H1 (cell line): Measurements from ENCODE around the gene PRMT1. TPM values are rescaled to one million over a fixed set of nuclear protein-coding genes. Genes with fewer than 3 reads are reported as not detected.

ENCODE experiments used
- CTCF ChIA-PET: fragments of 300-600 bp; sonication (Branson Sonifier 250); formaldehyde crosslinking; loops from one replicate; lab custom pipeline; 2021; ENCODE audit not compliant: partially characterized antibody; lab: Charles Lee
- POLR2A ChIA-PET: fragments of 300-600 bp; sonication (Branson Sonifier 250); formaldehyde crosslinking; loops from one replicate; lab custom pipeline; 2021; ENCODE audit warnings: inconsistent platforms; ENCODE audit not compliant: partially characterized antibody; lab: Charles Lee
- DNase-seq, 2 experiments: peaks; one replicate each; pipeline versions ENCODE4 v3.0.0 to v3.0.0-alpha.2; 2010 to 2022; ENCODE audit warnings: low spot score in 2 of 2, low read depth in 1 of 2, mixed read lengths in 1 of 2
- FAIRE-seq: peaks from 2 replicates; lab custom pipeline; 2011; peaks lifted over from hg19 to GRCh38; lab: Jason Lieb, UNC
- H2AFZ ChIP-seq: 2 replicates; pipeline ENCODE4 v1.8.1; 2012; ENCODE audit warnings: low read length, inconsistent platforms
- H2AK5ac ChIP-seq: 2 replicates; pipeline ENCODE4 v1.6.1; 2013; ENCODE audit warnings: low read depth, low read length
- H2BK120ac ChIP-seq: replicated peaks from 2 replicates; pipeline ENCODE3; 2013; ENCODE audit warnings: low read depth, low read length, inconsistent platforms
- H2BK12ac ChIP-seq: 2 replicates; pipeline ENCODE4 v1.6.1; 2013; ENCODE audit warnings: low read depth, low read length
- H2BK15ac ChIP-seq: 2 replicates; pipeline ENCODE4 v1.6.1; 2013; ENCODE audit warnings: low read length
- H2BK20ac ChIP-seq: 2 replicates; pipeline ENCODE4 v1.6.1; 2013; ENCODE audit warnings: low read length
- H2BK5ac ChIP-seq: 2 replicates; pipeline ENCODE4 v1.6.1; 2013; ENCODE audit warnings: low read depth, low read length
- H3K14ac ChIP-seq: 2 replicates; pipeline ENCODE4 v1.6.1; 2013; ENCODE audit warnings: inconsistent platforms; ENCODE audit not compliant: insufficient read length
- H3K18ac ChIP-seq: 2 replicates; pipeline ENCODE4 v1.6.1; 2013; ENCODE audit warnings: low read length; ENCODE audit errors: extremely low read depth
- H3K23ac ChIP-seq: 2 replicates; pipeline ENCODE4 v1.6.1; 2013; ENCODE audit warnings: inconsistent platforms; ENCODE audit not compliant: insufficient read length
- H3K23me2 ChIP-seq: 2 replicates; pipeline ENCODE4 v1.6.1; 2013; ENCODE audit warnings: low read depth, low read length
- H3K27ac ChIP-seq: 2 replicates; pipeline ENCODE4 v1.6.1; 2011; ENCODE audit warnings: low read depth, low read length, inconsistent platforms
- H3K27me3 ChIP-seq, 4 experiments: replicated peaks in 1 of 4; 1 replicate in 1 of 4; 2 replicates in 3 of 4; pipeline versions ENCODE4 v1.6.1 to v1.8.1; 2011 to 2013; ENCODE audit warnings: low read length in 3 of 4, mild to moderate bottlenecking in 3 of 4, inconsistent platforms in 2 of 4, mixed read lengths in 2 of 4, moderate library complexity in 1 of 4; ENCODE audit not compliant: control insufficient read depth in 3 of 4, insufficient read depth in 3 of 4; ENCODE audit errors: extremely low read depth in 1 of 4
- H3K36me3 ChIP-seq, 4 experiments: 2 replicates each; pipeline versions ENCODE4 v1.6.1 to v1.8.1; 2011 to 2013; ENCODE audit warnings: mild to moderate bottlenecking in 4 of 4, low read length in 3 of 4, moderate library complexity in 2 of 4, control low read depth in 1 of 4, inconsistent platforms in 1 of 4; ENCODE audit not compliant: insufficient read depth in 4 of 4, control insufficient read depth in 2 of 4
- H3K4ac ChIP-seq: replicated peaks from 2 replicates; pipeline ENCODE3; 2013; ENCODE audit warnings: low read length, low read depth, mixed read lengths, inconsistent platforms; ENCODE audit not compliant: insufficient read length
- H3K4me1 ChIP-seq, 4 experiments: replicated peaks in 1 of 4; 1 replicate in 1 of 4; 2 replicates in 3 of 4; pipeline versions ENCODE4 v1.6.1 to v1.8.1; 2011 to 2013; ENCODE audit warnings: low read length in 3 of 4, inconsistent platforms in 2 of 4, mixed read lengths in 1 of 4; ENCODE audit not compliant: insufficient read depth in 4 of 4, control insufficient read depth in 3 of 4
- H3K4me2 ChIP-seq, 2 experiments: 2 replicates each; pipeline versions ENCODE4 v1.6.1 to v1.8.1; 2011 to 2013; ENCODE audit warnings: low read depth in 2 of 2, low read length in 2 of 2, control low read depth in 1 of 2, inconsistent platforms in 1 of 2, mild to moderate bottlenecking in 1 of 2; ENCODE audit not compliant: insufficient read depth in 1 of 2
- H3K4me3 ChIP-seq, 4 experiments: fragments of 200-600, 300-600 bp in 1 of 4; sonication (generic), shearing (Covaris generic), sonication (Bioruptor Twin) in 1 of 4; 2 replicates each; pipeline versions ENCODE4 v1.5.1 to v1.8.1; 2011 to 2016; ENCODE audit warnings: low read length in 4 of 4, low read depth in 3 of 4, control low read depth in 2 of 4, inconsistent platforms in 2 of 4, mild to moderate bottlenecking in 2 of 4, mixed read lengths in 1 of 4, moderate library complexity in 1 of 4; ENCODE audit not compliant: insufficient read depth in 2 of 4; ENCODE audit errors: extremely low read depth in 1 of 4
- H3K56ac ChIP-seq: replicated peaks from 2 replicates; pipeline ENCODE3; 2013; ENCODE audit warnings: low read depth, mild to moderate bottlenecking, mixed read lengths, low read length, inconsistent platforms; ENCODE audit not compliant: insufficient read length
- H3K79me1 ChIP-seq: 2 replicates; pipeline ENCODE4 v1.6.1; 2013; ENCODE audit warnings: low read depth, low read length, control low read depth
- H3K79me2 ChIP-seq, 2 experiments: 2 replicates each; pipeline versions ENCODE4 v1.6.1 to v1.8.1; 2012 to 2013; ENCODE audit warnings: low read length in 2 of 2, mild to moderate bottlenecking in 2 of 2, inconsistent platforms in 1 of 2; ENCODE audit not compliant: insufficient read depth in 2 of 2, control insufficient read depth in 1 of 2
- H3K9ac ChIP-seq, 4 experiments: replicated peaks in 1 of 4; 1 replicate in 1 of 4; 2 replicates in 3 of 4; pipeline versions ENCODE4 v1.6.1 to v1.8.1; 2011 to 2013; ENCODE audit warnings: low read depth in 3 of 4, low read length in 3 of 4, control low read depth in 2 of 4, mild to moderate bottlenecking in 2 of 4, moderate library complexity in 2 of 4, inconsistent platforms in 1 of 4; ENCODE audit errors: extremely low read depth in 1 of 4
- H3K9me3 ChIP-seq, 2 experiments: 2 replicates each; pipeline versions ENCODE4 v1.6.1 to v1.8.1; 2012 to 2013; ENCODE audit warnings: mild to moderate bottlenecking in 2 of 2, moderate library complexity in 2 of 2, control low read depth in 1 of 2, inconsistent platforms in 1 of 2, low read depth in 1 of 2, low read length in 1 of 2, mixed read lengths in 1 of 2; ENCODE audit not compliant: insufficient read depth in 2 of 2
- H4K20me1 ChIP-seq, 2 experiments: replicated peaks in 1 of 2; 2 replicates each; pipeline versions ENCODE3 to v1.8.1; 2011 to 2013; ENCODE audit warnings: inconsistent platforms in 2 of 2, low read length in 2 of 2, mild to moderate bottlenecking in 1 of 2; ENCODE audit not compliant: insufficient read depth in 2 of 2, control insufficient read depth in 1 of 2
- H4K5ac ChIP-seq: 2 replicates; pipeline ENCODE4 v1.6.1; 2013; ENCODE audit warnings: low read length, low read depth, mixed read lengths, inconsistent platforms; ENCODE audit not compliant: insufficient read length
- H4K8ac ChIP-seq: 2 replicates; pipeline ENCODE4 v1.8.0; 2013; ENCODE audit warnings: mild to moderate bottlenecking, moderate library complexity, low read length, inconsistent platforms; ENCODE audit not compliant: insufficient read depth; ENCODE audit errors: extremely low read depth
- H4K91ac ChIP-seq: replicated peaks from 2 replicates; pipeline ENCODE3; 2013; ENCODE audit warnings: low read length, mixed read lengths, inconsistent platforms; ENCODE audit not compliant: insufficient read length
- CREB1 ChIP-seq: IDR thresholded peaks from 2 replicates; pipeline ENCODE4 v1.6.1; 2012; ENCODE audit warnings: inconsistent platforms
- CTCF ChIP-seq, 3 experiments: IDR thresholded peaks; 1 replicate in 2 of 3; 2 replicates in 1 of 3; pipeline versions ENCODE4 v1.5.1 to v1.6.1; 2011; ENCODE audit warnings: low read length in 3 of 3, mild to moderate bottlenecking in 3 of 3, inconsistent platforms in 2 of 3, low read depth in 1 of 3, moderate library complexity in 1 of 3; ENCODE audit not compliant: insufficient read depth in 1 of 3; ENCODE audit errors: control extremely low read depth in 1 of 3
- GTF2F1 ChIP-seq: IDR thresholded peaks from 2 replicates; pipeline ENCODE4 v1.6.1; 2012; ENCODE audit warnings: low read depth, low read length, improper control_type of control experiment, borderline replicate concordance
- PHF8 ChIP-seq: fragments of 200-600 bp; sonication (generic); conservative IDR thresholded peaks from 2 replicates; pipeline ENCODE4 v1.7.1; 2012; ENCODE audit warnings: low read depth, mild to moderate bottlenecking, inconsistent platforms, low read length, moderate library complexity
- TAF1 ChIP-seq: IDR thresholded peaks from 2 replicates; pipeline ENCODE4 v1.6.1; 2011; ENCODE audit warnings: mild to moderate bottlenecking, low read depth, low read length
- TAF7 ChIP-seq: optimal IDR thresholded peaks from 2 replicates; pipeline ENCODE3; 2011; ENCODE audit warnings: low read depth, mild to moderate bottlenecking, inconsistent platforms, low read length, moderate library complexity, borderline replicate concordance
- WGBS, 2 experiments: shearing (Covaris generic) in 1 of 2; methylation state at CpG; one replicate each; pipeline versions ENCODE4 v1.1.6 to v1.1.7; 2013 to 2015; ENCODE audit warnings: low lambda C conversion rate in 2 of 2, mixed read lengths in 2 of 2, inconsistent platforms in 1 of 2, low coverage in 1 of 2, missing lambda C conversion rate in 1 of 2; ENCODE audit not compliant: insufficient replicate concordance in 2 of 2, insufficient coverage in 1 of 2, insufficient read length in 1 of 2; ENCODE audit errors: extremely low coverage in 1 of 2, missing lambda C conversion rate in 1 of 2; 5-methylcytosine and 5-hydroxymethylcytosine counted together
- polyA plus RNA-seq, 7 experiments: library from polyadenylated mRNA; depleted of rRNA in 3 of 7; stranded (reverse) in 5 of 7; unstranded in 2 of 7; fragments of >200 nt in 5 of 7; fragments of 200-250 nt in 2 of 7; gene quantifications; 1 replicate in 5 of 7; 2 replicates in 1 of 7; 4 replicates in 1 of 7; pipeline versions ENCODE4 v1.2.1 to v1.2.3, GENCODE V29; 2011 to 2013; ENCODE audit warnings: missing spikeins in 2 of 7, mixed read lengths in 2 of 7
- total RNA-seq: library from RNA; stranded (reverse); fragmentation: NEBNext Ultra II Directional; extraction: Animal tissue kit (Norgen Biotek cat#: 25700); gene quantifications from 2 replicates; pipeline ENCODE4 v1.2.1, GENCODE V29; 2021
- TF ChIP-seq, protein P1 (sequence below): IDR thresholded peaks from 2 replicates; pipeline ENCODE4 v1.6.1; 2011; ENCODE audit warnings: low read length, improper control_type of control experiment

Gene PRMT1
- total and polyA plus RNA-seq, 2 of the 8 experiments (the other 6 are each of a cell fraction or from before 2014, with no cell fraction given), result 561 to 1,215 TPM

GRCh38 chr19:49690656-49691242 lies 13.7 kb downstream of the PRMT1 start, which contains the start of gene CPT1C:
TSS of gene CPT1C (plus strand) at chr19:49691116. CDS start at chr19:49692253, 1,137 bp downstream.
- H3K4me3 ChIP-seq, result peak within 1 kb of the TSS; percentile 88 to 94 (median 92)
- H2AK5ac ChIP-seq, result no peak within 1 kb of the TSS; the same call in 1 of the 2 replicates
- peak within 1 kb of the TSS; percentile 57; the same call in 1 of the 2 replicates for H3K27ac ChIP-seq
- peak within 1 kb of the TSS; percentile 91 for H3K18ac ChIP-seq
- H2BK5ac ChIP-seq, result peak within 1 kb of the TSS; percentile 84
- CTCF ChIA-PET, result interaction anchor here (0.6 to 3.4 kb wide), 10 partner anchors 8 to 126 kb away, joined by 3 to 11 read pairs (median 4); no protein-coding TSS in a partner anchor
- 0 out of 2 replicates have a peak within 1 kb of the TSS, but pooled peaks have one; percentile 60 for H2BK12ac ChIP-seq
- H3K4me1 ChIP-seq, result peaks cover 0 to 25% (median 13%) of the 10 kb centered on the region in 4 experiments; a peak in 6 of 7 replicates
- peaks cover 5 to 25% (median 12%) of the 10 kb centered on the region in 4 experiments; a peak in 6 of 8 replicates for H3K36me3 ChIP-seq
- DNase-seq, result peak; percentile 73 to 94
- H3K56ac ChIP-seq, result peak within 1 kb of the TSS; percentile 63
- peaks cover 6% of the 10 kb centered on the region; the same call in 1 of the 2 replicates for H3K79me1 ChIP-seq
- peak within 1 kb of the TSS; percentile 10 for H2BK120ac ChIP-seq
- H4K20me1 ChIP-seq, result peaks cover under 1 to 21% of the 10 kb centered on the region in 2 experiments
- POLR2A ChIA-PET, result interaction anchor here (0.6 to 12.2 kb wide), 30 partner anchors 9 to 495 kb away, joined by 3 to 168 read pairs (median 4); partner anchors contain the start of genes AKT1S1, AP2A1, BCL2L12 and FUZ
- peak within 1 kb of the TSS; percentile 93 to 99 for H3K4me2 ChIP-seq
- no peak within 1 kb of the TSS for H2BK20ac ChIP-seq
- H4K5ac ChIP-seq, result peak within 1 kb of the TSS; percentile 88
- peak within 1 kb of the TSS; percentile 92; the same call in 1 of the 2 replicates for H2BK15ac ChIP-seq
- peak within 1 kb of the TSS; percentile 97 for H3K4ac ChIP-seq
- H3K23ac ChIP-seq, result no peak within 1 kb of the TSS
- peaks cover 20% of the 10 kb centered on the region for H3K23me2 ChIP-seq
- H4K8ac ChIP-seq, result no peak within 1 kb of the TSS
- peak within 1 kb of the TSS; percentile 94 for H4K91ac ChIP-seq
- H3K9ac ChIP-seq, result peak within 1 kb of the TSS; percentile 52 to 91 (median 84)
- peak; percentile 92 for FAIRE-seq
- H2AFZ ChIP-seq, result peak within 1 kb of the TSS; percentile 28; the same call in 1 of the 2 replicates
- no peaks in the 10 kb centered on the region for H3K9me3 ChIP-seq
- WGBS, 2 experiments, result 4% methylated on average over 38 of the region's 38 CpGs; no CpG with 5 or more reads in 1 of the 2 experiments
- peaks cover 0 to 9% of the 10 kb centered on the region in 2 experiments; a peak in 1 of 4 replicates for H3K79me2 ChIP-seq
- no peak within 1 kb of the TSS for H3K14ac ChIP-seq
- H3K27me3 ChIP-seq, result no peaks in the 10 kb centered on the region
- TF ChIP-seq TAF7 (peak; percentile 98), PHF8 (peak; percentile 62), CREB1 (0 out of 2 replicates have a peak, but pooled peaks have one; percentile 19), GTF2F1 (0 out of 2 replicates have a peak, but pooled peaks have one; percentile 73), TAF1 (peak; percentile 99), CTCF (IDR thresholded peaks at IDR 0.05; ENCODE audit: control extremely low read depth in 1 of 3, insufficient read depth in 1 of 3, low read depth in 1 of 3, low read length in 3 of 3) (0 out of 4 replicates have a peak, but pooled peaks of 1 of the 3 experiments have one; percentile 9)
- TF ChIP-seq, protein P1, sequence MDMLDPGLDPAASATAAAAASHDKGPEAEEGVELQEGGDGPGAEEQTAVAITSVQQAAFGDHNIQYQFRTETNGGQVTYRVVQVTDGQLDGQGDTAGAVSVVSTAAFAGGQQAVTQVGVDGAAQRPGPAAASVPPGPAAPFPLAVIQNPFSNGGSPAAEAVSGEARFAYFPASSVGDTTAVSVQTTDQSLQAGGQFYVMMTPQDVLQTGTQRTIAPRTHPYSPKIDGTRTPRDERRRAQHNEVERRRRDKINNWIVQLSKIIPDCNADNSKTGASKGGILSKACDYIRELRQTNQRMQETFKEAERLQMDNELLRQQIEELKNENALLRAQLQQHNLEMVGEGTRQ, result no peak
